Lung (tissue), 12 donors: ENCODE data around the gene TPCN2. TPM values are rescaled to one million over a fixed set of nuclear protein-coding genes. Genes with fewer than 3 reads are reported as not detected.
A peak's percentile ranks its signal among the peaks of the same experiment; 100 is the strongest.

Experiments
- ATAC-seq: fragments of 200-7000 bp; cut with Tn5 transposase; one replicate; pipeline ENCODE4 v1.9.1; 2020; ENCODE audit warnings: moderate number of reproducible peaks; ENCODE audit not compliant: insufficient read depth, low FRiP score
- DNase-seq, 3 donors: peaks; one replicate each; pipeline ENCODE4 v3.0.0-alpha.2; 2013 to 2017
- H3K27ac ChIP-seq, 2 donors: one replicate each; pipeline ENCODE4 v1.5.1; 2013; ENCODE audit warnings: mild to moderate bottlenecking in 2 of 2, moderate library complexity in 2 of 2, control low read depth in 1 of 2, inconsistent platforms in 1 of 2, low read depth in 1 of 2, low read length in 1 of 2
- H3K27me3 ChIP-seq, 3 donors: one replicate each; pipeline ENCODE4 v1.5.1; 2013; ENCODE audit warnings: low read length in 2 of 3; ENCODE audit not compliant: control insufficient read depth in 3 of 3, insufficient read depth in 3 of 3
- H3K36me3 ChIP-seq, 4 donors: one replicate each; pipeline ENCODE4 v1.5.1; 2013; ENCODE audit warnings: low read length in 4 of 4, mild to moderate bottlenecking in 1 of 4, moderate library complexity in 1 of 4; ENCODE audit not compliant: control insufficient read depth in 4 of 4, insufficient read depth in 4 of 4
- H3K4me1 ChIP-seq, 5 donors: one replicate each; pipeline ENCODE4 v1.5.1; 2013; ENCODE audit warnings: low read length in 5 of 5, mild to moderate bottlenecking in 2 of 5, moderate library complexity in 1 of 5; ENCODE audit not compliant: control insufficient read depth in 5 of 5, insufficient read depth in 5 of 5
- H3K4me3 ChIP-seq: one replicate; pipeline ENCODE4 v1.5.1; 2013; ENCODE audit warnings: mild to moderate bottlenecking, control low read depth, moderate library complexity
- H3K9ac ChIP-seq, 2 donors: one replicate each; pipeline ENCODE4 v1.5.1; 2013; ENCODE audit warnings: low read length in 2 of 2, control low read depth in 1 of 2; ENCODE audit not compliant: insufficient read depth in 1 of 2
- H3K9me3 ChIP-seq, 4 donors: one replicate each; pipeline ENCODE4 v1.5.1; 2013; ENCODE audit warnings: low read length in 3 of 4, mild to moderate bottlenecking in 1 of 4, moderate library complexity in 1 of 4; ENCODE audit not compliant: control insufficient read depth in 4 of 4, insufficient read depth in 3 of 4
- WGBS, 2 donors: extraction: QIAGEN DNeasy Blood & Tissue Kit; methylation state at CpG; one replicate each; pipeline ENCODE4 v1.1.7; 2013; 5-methylcytosine and 5-hydroxymethylcytosine counted together
- polyA plus RNA-seq, 2 donors: library from polyadenylated mRNA; stranded (reverse); fragments of 200-250 nt; gene quantifications; one replicate each; pipeline ENCODE4 v1.2.1, GENCODE V29; 2013
- total RNA-seq, 2 donors: library from RNA; depleted of rRNA in 1 of 2; stranded (reverse); fragments of >200 nt in 1 of 2; gene quantifications; one replicate each; pipeline ENCODE4 v1.2.1, GENCODE V29; 2014 to 2021
- TF ChIP-seq, protein P1 (sequence below): IDR thresholded peaks from 2 replicates; pipeline ENCODE4 v1.5.1; 2012; ENCODE audit warnings: mild to moderate bottlenecking; ENCODE audit errors: control extremely low read depth, extremely low read depth
- donor health status: control.
- donor health status: control.
- donor health status: Bipolar disorder and iron deficiency.
- donor health status: healthy.
- donor health status: DM: yes; HTN: yes; CAD: no.

The TPCN2 gene
- total and polyA plus RNA-seq, 4 donors, result 10.0 to 25.0 (median 14.5) TPM

DNA sequence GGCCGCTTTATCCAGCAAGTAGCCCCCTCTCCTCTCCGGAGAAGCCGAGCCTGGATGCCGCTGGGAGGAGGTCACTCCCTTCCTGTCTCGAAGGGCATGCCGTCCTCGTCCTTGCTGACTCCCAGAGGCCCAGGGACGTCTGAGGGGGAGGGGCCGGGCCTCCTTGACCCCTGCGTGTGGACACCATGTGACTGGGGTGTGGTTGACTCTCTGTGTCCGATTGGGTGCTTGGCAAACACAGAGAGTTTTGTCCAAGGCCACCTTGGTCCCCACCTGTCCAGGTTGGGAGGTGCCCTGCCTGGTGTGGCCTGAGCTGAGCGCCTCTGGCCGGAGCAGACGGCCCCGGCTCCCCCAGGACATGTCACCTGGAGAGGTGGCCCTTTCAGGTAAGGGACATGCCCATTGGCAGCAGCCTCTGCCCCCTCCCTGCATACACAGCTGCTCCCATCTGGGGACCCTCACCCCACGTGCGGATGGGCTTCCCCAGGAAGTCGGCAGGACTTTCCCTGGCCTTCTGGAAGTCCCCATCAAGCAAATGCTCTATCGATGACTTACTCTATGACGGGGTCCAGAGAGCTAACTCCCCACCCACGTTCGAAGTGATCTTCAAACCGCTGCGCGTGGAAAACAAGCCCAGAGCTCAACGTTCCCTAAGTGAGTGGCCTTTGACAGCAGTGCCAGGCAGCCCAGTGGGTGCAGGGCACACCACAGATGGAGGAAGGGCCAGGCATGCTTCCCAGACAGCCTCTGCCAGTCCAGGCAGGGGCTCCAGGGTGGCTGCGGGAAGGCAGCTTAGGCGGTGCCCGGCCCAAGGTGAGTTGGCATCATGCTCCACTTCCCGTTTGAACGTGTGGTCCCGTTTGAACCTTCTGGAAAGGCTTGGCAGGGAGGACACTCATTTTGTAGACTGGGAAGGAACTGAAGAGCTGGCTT lies 106.8 kb downstream of the TPCN2 start, which contains the start of gene SMIM38:
SMIM38 (plus strand) TSS at position 634 of the 933 bp plus-strand sequence. CDS start 1,912 bp downstream, outside the sequence.
- H3K9ac ChIP-seq, result peak within 1 kb of the TSS; percentile 11 to 64
- H3K36me3 ChIP-seq, result no peaks in the 10 kb centered on the region
- ATAC-seq (no peak), DNase-seq (no peak)
- peak within 1 kb of the TSS in 1 of 2 donors; percentile 56 for H3K27ac ChIP-seq
- no peaks in the 10 kb centered on the region for H3K27me3 ChIP-seq
- no peaks in the 10 kb centered on the region for H3K9me3 ChIP-seq
- TF ChIP-seq, protein P1, sequence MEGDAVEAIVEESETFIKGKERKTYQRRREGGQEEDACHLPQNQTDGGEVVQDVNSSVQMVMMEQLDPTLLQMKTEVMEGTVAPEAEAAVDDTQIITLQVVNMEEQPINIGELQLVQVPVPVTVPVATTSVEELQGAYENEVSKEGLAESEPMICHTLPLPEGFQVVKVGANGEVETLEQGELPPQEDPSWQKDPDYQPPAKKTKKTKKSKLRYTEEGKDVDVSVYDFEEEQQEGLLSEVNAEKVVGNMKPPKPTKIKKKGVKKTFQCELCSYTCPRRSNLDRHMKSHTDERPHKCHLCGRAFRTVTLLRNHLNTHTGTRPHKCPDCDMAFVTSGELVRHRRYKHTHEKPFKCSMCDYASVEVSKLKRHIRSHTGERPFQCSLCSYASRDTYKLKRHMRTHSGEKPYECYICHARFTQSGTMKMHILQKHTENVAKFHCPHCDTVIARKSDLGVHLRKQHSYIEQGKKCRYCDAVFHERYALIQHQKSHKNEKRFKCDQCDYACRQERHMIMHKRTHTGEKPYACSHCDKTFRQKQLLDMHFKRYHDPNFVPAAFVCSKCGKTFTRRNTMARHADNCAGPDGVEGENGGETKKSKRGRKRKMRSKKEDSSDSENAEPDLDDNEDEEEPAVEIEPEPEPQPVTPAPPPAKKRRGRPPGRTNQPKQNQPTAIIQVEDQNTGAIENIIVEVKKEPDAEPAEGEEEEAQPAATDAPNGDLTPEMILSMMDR, result no peak
- 75 to 77% methylated on average over 32 of the region's 32 CpGs for WGBS, 2 donors
- no peak within 1 kb of the TSS for H3K4me3 ChIP-seq
- peaks cover 3 to 48% (median 16%) of the 10 kb centered on the region in 5 donors for H3K4me1 ChIP-seq

DNA sequence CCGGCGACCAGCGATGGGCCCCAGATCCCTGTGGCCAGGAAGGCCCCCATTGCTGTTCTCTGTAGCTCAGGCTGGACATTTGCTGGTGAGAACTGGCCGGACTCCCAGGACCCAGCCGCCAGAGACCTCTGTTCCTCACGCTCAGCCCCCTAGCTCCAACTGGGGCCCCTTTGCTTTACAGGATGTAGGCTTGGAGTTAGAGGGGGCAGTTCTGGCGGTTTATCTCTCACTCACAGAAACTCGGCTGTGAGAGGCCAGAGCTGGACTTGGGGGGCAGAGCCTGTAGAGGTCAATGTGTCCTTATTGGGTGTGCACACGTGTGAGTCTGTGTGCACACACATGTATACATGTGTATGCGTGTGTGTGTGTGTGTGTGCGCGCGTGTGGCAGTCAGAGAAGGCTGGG lies 107.5 kb downstream of the TPCN2 start:
- Histone ChIP-seq H3K9ac (peak overlapping the region; percentile 11 to 64), H3K36me3 (no peaks in the 10 kb centered on the region), H3K4me1 (peaks cover 3 to 48% (median 16%) of the 10 kb centered on the region in 5 donors), H3K27ac (no peak overlapping the region), H3K9me3 (no peaks in the 10 kb centered on the region), H3K27me3 (no peaks in the 10 kb centered on the region), H3K4me3 (no peak overlapping the region)
- TF ChIP-seq, protein P1, result no peak
- peak; percentile 69 to 81 (median 72) for DNase-seq
- 76 to 83% methylated on average over 13 of the region's 13 CpGs for WGBS, 2 donors
- no peak for ATAC-seq

DNA sequence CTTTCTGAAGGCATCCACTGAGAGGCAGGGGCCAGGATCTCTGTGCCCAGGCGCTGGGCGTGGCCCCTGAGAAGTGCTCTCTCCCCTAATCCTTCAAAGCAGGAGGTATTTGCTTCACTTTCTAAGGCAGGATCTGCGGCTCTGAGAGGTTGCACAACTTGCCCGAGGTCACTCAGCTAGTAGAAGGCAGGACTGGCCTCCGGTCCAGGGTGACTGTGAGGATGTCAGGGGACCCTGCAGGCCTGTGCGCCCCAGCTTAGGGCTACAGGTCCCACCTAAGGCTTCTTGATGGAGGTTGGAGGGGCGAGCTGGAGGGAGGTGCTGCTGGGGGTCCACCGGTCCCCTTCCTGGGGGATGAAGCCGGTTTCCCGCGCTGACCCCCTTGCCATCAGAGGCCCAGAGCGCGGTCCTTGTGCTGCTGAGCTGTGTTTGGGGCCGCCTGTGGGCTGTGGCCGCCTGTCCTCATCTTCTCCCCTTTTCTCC lies 108.0 kb downstream of the TPCN2 start:
- H3K9me3 ChIP-seq, result no peaks in the 10 kb centered on the region
- H3K4me1 ChIP-seq, result peaks cover 3 to 44% (median 16%) of the 10 kb centered on the region in 5 donors
- TF ChIP-seq, protein P1, result no peak
- H3K4me3 ChIP-seq, result no peak overlapping the region
- no peaks in the 10 kb centered on the region for H3K27me3 ChIP-seq
- no peaks in the 10 kb centered on the region for H3K36me3 ChIP-seq
- WGBS, 2 donors, result 75 to 80% methylated on average over 15 of the region's 15 CpGs
- ATAC-seq (peak; percentile 21), DNase-seq (peak; percentile 55 to 60 (median 58))
- peak overlapping the region in 1 of 2 donors; percentile 56 for H3K27ac ChIP-seq
- H3K9ac ChIP-seq, result peak overlapping the region; percentile 11 to 64
